ENCODE results near the gene FNTB.

The FNTB gene

GRCh38 chr14:65006261-65006721 lies 19.6 kb downstream of the FNTB start:
- TF ChIP-seq ZFX (IDR thresholded peaks at IDR 0.05) = no peak
- no peak for TF ChIP-seq CTCF (conservative IDR thresholded peaks at IDR 0.05)
- H3K27ac ChIP-seq = no peak overlapping the region

GRCh38 chr14:65007202-65007601 lies 20.5 kb downstream of the FNTB start:
- TF ChIP-seq CTCF (conservative IDR thresholded peaks at IDR 0.05) (no peak), ZFX (IDR thresholded peaks at IDR 0.05) (no peak)
- H3K27ac ChIP-seq = no peak overlapping the region

GRCh38 chr14:65010211-65010931 lies 23.7 kb downstream of the FNTB start:
- no peak for TF ChIP-seq ZFX (IDR thresholded peaks at IDR 0.05)
- TF ChIP-seq CTCF (conservative IDR thresholded peaks at IDR 0.05) = no peak
- H3K27ac ChIP-seq = no peak overlapping the region

GRCh38 chr14:65011538-65011937 lies 24.8 kb downstream of the FNTB start:
- no peak overlapping the region for H3K27ac ChIP-seq
- no peak for TF ChIP-seq CTCF (conservative IDR thresholded peaks at IDR 0.05)
- TF ChIP-seq ZFX (IDR thresholded peaks at IDR 0.05) = no peak

- no peak for TF ChIP-seq CTCF (conservative IDR thresholded peaks at IDR 0.05)
- TF ChIP-seq ZFX (IDR thresholded peaks at IDR 0.05) = no peak
- H3K27ac ChIP-seq = no peak overlapping the region
These were observed 25.7 kb downstream of the FNTB start for GRCh38 chr14:65012353-65012752.

GRCh38 chr14:65015391-65015790 lies 28.7 kb downstream of the FNTB start:
- TF ChIP-seq CTCF (conservative IDR thresholded peaks at IDR 0.05) = no peak
- TF ChIP-seq ZFX (IDR thresholded peaks at IDR 0.05) = no peak
- H3K27ac ChIP-seq = no peak overlapping the region

GRCh38 chr14:65016471-65016870 lies 29.8 kb downstream of the FNTB start:
- TF ChIP-seq ZFX (IDR thresholded peaks at IDR 0.05) = no peak
- TF ChIP-seq CTCF (conservative IDR thresholded peaks at IDR 0.05) = no peak
- no peak overlapping the region for H3K27ac ChIP-seq
